ENCODE measurements around the gene DGLUCY.

The DGLUCY gene

DNA sequence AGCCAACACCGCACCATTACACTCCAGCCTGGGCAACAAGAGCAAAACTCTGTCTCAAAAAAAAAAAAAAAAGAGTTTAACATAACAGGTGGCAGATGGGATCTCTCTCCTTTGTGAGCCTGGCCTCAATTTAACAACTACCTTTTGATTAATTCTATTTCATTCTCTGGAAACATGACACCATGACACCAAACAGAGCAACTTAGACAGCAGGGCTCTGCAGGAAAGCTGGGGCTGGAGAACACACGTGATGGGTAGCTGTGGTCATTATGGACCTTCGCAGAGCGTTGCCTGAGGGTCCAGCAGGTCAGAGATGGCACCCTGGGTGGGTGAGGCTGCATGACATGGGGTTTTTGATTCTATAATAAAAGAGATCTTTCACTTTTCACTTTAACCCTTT lies 1.7 kb upstream of the DGLUCY start:
- TF ChIP-seq, protein P1, sequence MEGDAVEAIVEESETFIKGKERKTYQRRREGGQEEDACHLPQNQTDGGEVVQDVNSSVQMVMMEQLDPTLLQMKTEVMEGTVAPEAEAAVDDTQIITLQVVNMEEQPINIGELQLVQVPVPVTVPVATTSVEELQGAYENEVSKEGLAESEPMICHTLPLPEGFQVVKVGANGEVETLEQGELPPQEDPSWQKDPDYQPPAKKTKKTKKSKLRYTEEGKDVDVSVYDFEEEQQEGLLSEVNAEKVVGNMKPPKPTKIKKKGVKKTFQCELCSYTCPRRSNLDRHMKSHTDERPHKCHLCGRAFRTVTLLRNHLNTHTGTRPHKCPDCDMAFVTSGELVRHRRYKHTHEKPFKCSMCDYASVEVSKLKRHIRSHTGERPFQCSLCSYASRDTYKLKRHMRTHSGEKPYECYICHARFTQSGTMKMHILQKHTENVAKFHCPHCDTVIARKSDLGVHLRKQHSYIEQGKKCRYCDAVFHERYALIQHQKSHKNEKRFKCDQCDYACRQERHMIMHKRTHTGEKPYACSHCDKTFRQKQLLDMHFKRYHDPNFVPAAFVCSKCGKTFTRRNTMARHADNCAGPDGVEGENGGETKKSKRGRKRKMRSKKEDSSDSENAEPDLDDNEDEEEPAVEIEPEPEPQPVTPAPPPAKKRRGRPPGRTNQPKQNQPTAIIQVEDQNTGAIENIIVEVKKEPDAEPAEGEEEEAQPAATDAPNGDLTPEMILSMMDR (conservative IDR thresholded peaks at IDR 0.05): no peak
- TF ChIP-seq ZFX (IDR thresholded peaks at IDR 0.05): no peak
- H3K27ac ChIP-seq: no peak overlapping the region

DNA sequence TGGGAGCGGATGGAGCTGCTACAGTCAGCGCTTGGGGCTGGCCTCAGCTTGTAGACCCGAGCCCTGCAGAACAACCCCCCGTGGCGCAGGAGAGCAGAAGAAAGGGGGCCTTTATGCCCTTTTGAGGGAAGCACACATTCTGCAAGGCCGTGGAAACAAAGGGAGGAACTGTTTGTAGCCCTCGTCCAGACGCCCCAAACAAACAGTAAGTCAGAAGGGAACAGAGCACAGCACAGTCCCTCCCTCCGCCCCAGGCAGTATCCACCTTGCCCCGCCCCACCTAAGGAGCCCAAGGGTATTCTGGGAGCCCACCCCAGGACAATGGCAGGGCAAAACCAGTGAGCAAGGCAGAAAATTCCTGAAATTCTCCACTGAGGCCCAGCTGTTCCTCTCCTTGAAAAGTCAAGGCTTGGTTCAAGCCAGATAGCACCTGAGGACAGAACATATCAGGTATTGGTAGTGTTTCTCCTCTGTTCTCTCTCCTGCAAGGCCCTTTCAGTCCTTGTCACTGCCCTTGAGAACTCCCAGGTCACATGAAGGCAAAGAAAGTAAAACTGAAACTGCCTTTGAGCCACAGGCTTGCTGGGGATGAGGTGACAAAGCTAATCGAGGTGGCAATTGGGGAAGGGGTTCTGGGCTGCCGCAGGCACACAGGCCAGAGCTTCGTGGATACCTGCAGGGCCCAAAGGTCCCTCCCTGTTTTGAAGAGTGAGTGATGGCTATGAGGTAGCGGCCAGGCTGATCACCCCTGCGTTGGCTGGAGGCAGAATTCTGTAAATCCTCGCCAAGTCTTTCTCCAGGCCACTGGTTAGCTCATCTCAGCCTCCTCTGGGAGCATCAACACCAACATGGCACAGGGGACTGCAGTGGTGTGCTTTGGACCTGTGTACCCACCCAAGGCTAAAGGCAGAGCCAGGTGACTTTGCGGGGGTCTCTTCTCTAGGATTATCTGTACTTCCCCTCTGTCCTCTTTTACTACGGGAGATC lies 499 bp downstream of the DGLUCY start:
- peak overlapping the region; percentile 64 for H3K27ac ChIP-seq
- no peak for TF ChIP-seq ZFX (IDR thresholded peaks at IDR 0.05)
- TF ChIP-seq, protein P1 (conservative IDR thresholded peaks at IDR 0.05): no peak

DNA sequence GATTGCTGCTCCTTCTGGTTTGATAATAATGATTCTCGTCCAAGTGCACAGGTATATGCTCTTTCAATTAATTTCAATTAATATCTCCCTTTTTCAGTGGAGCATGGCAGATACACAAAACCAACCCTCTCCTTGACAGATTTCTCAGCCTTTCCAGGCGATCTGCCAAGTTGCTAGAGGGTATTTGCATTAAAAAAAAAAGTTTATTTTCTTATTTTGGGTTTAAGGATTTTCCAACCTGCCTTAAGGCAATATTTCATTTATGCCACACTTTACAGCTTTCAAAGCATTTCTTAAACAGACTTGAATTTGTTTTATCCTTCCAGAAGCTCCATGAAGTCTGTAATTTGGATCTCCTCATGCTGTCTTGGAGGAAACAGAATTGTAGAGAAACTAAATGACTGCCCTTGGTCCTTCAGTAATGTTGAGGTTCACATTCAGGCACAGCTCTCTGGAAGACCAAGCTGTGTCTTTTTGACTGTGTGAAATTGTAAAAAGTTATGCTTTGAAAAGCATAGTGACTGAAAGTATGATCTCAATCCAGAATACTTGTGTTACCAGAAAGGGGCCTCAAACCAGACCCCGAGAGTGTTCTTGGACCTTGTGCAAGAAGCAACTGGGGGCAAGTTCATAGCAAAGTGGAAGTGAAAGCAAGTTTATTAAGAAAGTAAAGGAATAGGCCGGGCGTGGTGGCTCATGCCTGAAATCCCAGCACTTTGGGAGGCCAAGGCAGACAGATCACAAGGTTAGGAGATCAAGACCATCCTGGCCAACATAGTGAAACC lies 2.3 kb downstream of the DGLUCY start:
- peak overlapping the region; percentile 64; the same call in 1 of the 2 replicates for H3K27ac ChIP-seq
- TF ChIP-seq ZFX (IDR thresholded peaks at IDR 0.05): no peak
- TF ChIP-seq, protein P1 (conservative IDR thresholded peaks at IDR 0.05): no peak

DNA sequence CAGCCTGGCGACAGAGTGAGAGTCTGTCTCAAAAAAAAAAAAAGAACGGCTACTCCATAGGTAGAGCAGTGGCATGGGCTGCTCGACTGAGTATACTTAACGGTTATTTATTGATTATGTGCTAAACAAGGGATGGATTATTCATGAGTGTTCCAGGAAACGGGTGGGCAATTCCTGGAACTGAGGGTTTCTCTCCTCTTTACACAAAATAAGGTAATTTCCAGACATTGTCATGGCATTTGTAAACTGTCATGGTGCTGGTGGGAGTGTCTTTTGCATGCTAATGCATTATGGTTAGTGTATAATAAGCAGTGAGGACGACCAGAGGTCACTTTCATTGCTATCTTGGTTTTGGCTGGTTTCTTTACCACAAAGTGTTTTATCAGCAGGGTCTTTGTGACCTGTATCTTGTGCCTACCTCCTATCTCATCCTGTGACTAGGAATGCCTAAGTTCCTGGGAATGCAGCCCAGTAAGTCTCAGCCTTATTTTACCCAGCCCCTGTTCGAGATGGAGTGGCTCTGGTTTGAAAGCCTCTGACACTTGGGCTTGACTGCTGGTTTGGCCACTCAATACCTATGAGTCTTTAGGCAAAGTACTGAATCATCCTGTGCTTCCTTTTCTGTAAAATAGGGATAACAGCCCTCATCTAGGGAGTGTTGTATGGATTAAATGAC lies 3.2 kb downstream of the DGLUCY start:
- no peak overlapping the region for H3K27ac ChIP-seq
- TF ChIP-seq ZFX (IDR thresholded peaks at IDR 0.05): no peak
- TF ChIP-seq, protein P1 (conservative IDR thresholded peaks at IDR 0.05): no peak

DNA sequence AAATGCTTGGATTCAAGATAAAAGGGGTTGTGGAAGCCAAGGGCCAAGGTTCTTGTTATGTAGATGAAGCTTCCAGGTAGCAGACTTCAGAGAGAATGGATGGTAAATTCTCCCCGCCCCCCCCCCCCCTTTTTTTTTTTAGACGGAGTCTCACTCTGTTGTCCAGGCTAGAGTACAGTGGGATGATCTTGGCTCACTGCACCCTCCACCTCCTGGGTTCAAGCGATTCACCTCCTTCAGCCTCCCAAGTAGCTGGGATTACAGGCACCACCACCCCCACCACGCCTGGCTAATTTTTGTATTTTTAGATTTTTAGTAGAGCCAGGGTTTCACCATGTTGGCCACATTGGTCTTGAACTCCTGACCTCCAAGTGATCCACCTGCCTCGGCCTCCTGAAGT lies 4.1 kb downstream of the DGLUCY start:
- TF ChIP-seq ZFX (IDR thresholded peaks at IDR 0.05): no peak
- TF ChIP-seq, protein P1 (conservative IDR thresholded peaks at IDR 0.05): no peak
- H3K27ac ChIP-seq: no peak overlapping the region

DNA sequence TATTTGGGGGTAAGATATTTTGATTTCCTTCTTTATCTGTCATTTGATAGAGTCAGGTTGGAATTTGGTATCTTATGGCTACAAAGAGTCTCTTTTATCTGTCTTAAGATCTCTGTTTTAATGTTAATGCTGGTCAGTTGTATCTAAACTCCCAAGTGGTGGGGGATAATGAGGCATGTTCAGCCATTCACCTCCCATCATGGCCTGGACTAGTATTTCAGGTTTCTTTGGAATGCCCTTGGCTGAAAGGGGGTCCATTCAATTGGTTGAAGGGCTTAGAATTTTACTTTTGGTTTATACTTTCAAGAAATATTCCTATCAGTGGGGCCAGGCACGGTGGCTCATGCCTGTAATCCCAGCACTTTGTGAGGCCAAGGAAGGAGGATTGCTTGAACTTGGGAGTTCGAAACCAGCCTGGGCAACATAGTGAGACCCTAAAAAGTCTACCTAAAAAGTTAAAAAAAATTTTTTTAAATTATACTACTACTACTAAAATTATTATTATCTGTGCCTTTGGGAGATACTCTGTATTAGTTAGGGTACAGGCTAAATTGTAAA lies 4.7 kb downstream of the DGLUCY start:
- H3K27ac ChIP-seq: no peak overlapping the region
- TF ChIP-seq, protein P1 (conservative IDR thresholded peaks at IDR 0.05): no peak
- TF ChIP-seq ZFX (IDR thresholded peaks at IDR 0.05): no peak
